Measurements from ENCODE around the gene CSF2. TPM values are rescaled to one million over a fixed set of nuclear protein-coding genes. Genes with fewer than 3 reads are reported as not detected.

The CSF2 gene
- total RNA-seq, 4 donors from 2014 or later, result not detected

GRCh38 chr5:132082329-132083023, 8.9 kb downstream of the CSF2 start:
- Histone ChIP-seq H3K27me3 (no peaks in the 10 kb centered on the region), H3K4me3 (no peak overlapping the region), H3K36me3 (no peaks in the 10 kb centered on the region), H3K4me1 (peaks cover 13 to 18% (median 16%) of the 10 kb centered on the region in 4 donors), H3K27ac (replicated peaks in 1 of 4) (no peak overlapping the region), H3K9me3 (no peaks in the 10 kb centered on the region)
- DNase-seq (ENCODE audit: extremely low spot score), result no peak
- TF ChIP-seq, protein P1, sequence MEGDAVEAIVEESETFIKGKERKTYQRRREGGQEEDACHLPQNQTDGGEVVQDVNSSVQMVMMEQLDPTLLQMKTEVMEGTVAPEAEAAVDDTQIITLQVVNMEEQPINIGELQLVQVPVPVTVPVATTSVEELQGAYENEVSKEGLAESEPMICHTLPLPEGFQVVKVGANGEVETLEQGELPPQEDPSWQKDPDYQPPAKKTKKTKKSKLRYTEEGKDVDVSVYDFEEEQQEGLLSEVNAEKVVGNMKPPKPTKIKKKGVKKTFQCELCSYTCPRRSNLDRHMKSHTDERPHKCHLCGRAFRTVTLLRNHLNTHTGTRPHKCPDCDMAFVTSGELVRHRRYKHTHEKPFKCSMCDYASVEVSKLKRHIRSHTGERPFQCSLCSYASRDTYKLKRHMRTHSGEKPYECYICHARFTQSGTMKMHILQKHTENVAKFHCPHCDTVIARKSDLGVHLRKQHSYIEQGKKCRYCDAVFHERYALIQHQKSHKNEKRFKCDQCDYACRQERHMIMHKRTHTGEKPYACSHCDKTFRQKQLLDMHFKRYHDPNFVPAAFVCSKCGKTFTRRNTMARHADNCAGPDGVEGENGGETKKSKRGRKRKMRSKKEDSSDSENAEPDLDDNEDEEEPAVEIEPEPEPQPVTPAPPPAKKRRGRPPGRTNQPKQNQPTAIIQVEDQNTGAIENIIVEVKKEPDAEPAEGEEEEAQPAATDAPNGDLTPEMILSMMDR (IDR thresholded peaks at IDR 0.05), result no peak
- no peak for TF ChIP-seq EP300 (IDR thresholded peaks at IDR 0.05)
- TF ChIP-seq POLR2A (IDR thresholded peaks at IDR 0.05; ENCODE audit: low read depth), result no peak
- no peak for TF ChIP-seq POLR2AphosphoS5 (IDR thresholded peaks at IDR 0.05)
- intact Hi-C loops (cut with DNase I), result no loop called here
- WGBS, result 88% methylated on average over 6 of the region's 8 CpGs

GRCh38 chr5:132083071-132083678, 9.6 kb downstream of the CSF2 start:
- H3K9me3 ChIP-seq, result no peaks in the 10 kb centered on the region
- no peak overlapping the region for H3K4me3 ChIP-seq
- H3K36me3 ChIP-seq, result no peaks in the 10 kb centered on the region
- TF ChIP-seq EP300 (IDR thresholded peaks at IDR 0.05) (no peak), POLR2A (IDR thresholded peaks at IDR 0.05; ENCODE audit: low read depth) (no peak), POLR2AphosphoS5 (IDR thresholded peaks at IDR 0.05) (no peak)
- TF ChIP-seq, protein P1 (IDR thresholded peaks at IDR 0.05), result no peak
- H3K27me3 ChIP-seq, result no peaks in the 10 kb centered on the region
- DNase-seq (ENCODE audit: extremely low spot score), result no peak
- no peak overlapping the region for H3K27ac ChIP-seq (replicated peaks in 1 of 4)
- intact Hi-C loops (cut with DNase I), result no loop called here
- peaks cover 13 to 18% (median 16%) of the 10 kb centered on the region in 4 donors for H3K4me1 ChIP-seq
- whole genome bisulfite sequencing, result 88% methylated on average over 3 of the region's 4 CpGs

DNA sequence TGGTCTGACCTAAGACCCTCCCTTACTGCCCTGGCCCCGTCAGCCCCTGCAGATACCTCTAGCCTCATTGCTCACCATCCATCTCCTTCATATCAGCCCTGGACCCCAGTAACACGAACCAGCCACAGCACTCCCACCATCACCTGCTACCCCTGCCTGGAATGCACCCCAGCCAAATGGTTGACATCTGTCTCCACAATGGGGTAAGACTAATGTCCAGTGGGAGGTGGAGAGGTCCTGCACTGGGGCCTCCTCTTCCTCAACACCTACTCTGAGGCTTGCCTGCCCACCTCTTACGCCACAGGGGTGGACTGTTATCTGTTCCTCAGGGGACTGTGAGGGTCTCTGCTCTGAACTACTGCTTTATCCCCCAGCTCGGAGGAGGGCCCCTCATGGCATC, 12.1 kb downstream of the CSF2 start:
- 87% methylated on average over 4 of the region's 4 CpGs for WGBS

GRCh38 chr5:132086277-132086794, 12.7 kb downstream of the CSF2 start:
- Histone ChIP-seq H3K9me3 (no peaks in the 10 kb centered on the region), H3K27ac (replicated peaks in 1 of 4) (no peak overlapping the region), H3K4me3 (no peak overlapping the region), H3K27me3 (no peaks in the 10 kb centered on the region), H3K36me3 (no peaks in the 10 kb centered on the region), H3K4me1 (peaks cover 13 to 18% (median 16%) of the 10 kb centered on the region in 4 donors)
- 30% methylated on average over 2 of the region's 2 CpGs for WGBS
- TF ChIP-seq POLR2A (IDR thresholded peaks at IDR 0.05; ENCODE audit: low read depth) (no peak), POLR2AphosphoS5 (IDR thresholded peaks at IDR 0.05) (peak in 1 of 2 donors; percentile 47)
- DNase-seq (ENCODE audit: extremely low spot score), result no peak
- intact Hi-C loops (cut with DNase I), result no loop called here

More for the DNA sequence above, 12.1 kb downstream of the CSF2 start:
- Histone ChIP-seq H3K27ac (replicated peaks in 1 of 4) (no peak overlapping the region), H3K9me3 (no peaks in the 10 kb centered on the region), H3K27me3 (no peaks in the 10 kb centered on the region), H3K4me1 (peaks cover 13 to 18% (median 16%) of the 10 kb centered on the region in 4 donors), H3K36me3 (no peaks in the 10 kb centered on the region), H3K4me3 (no peak overlapping the region)
- no peak for DNase-seq (ENCODE audit: extremely low spot score)
- TF ChIP-seq POLR2AphosphoS5 (IDR thresholded peaks at IDR 0.05) (no peak), POLR2A (IDR thresholded peaks at IDR 0.05; ENCODE audit: low read depth) (no peak), EP300 (IDR thresholded peaks at IDR 0.05) (no peak)
- TF ChIP-seq, protein P1 (IDR thresholded peaks at IDR 0.05), result no peak
- intact Hi-C loops (cut with DNase I), result no loop called here

DNA sequence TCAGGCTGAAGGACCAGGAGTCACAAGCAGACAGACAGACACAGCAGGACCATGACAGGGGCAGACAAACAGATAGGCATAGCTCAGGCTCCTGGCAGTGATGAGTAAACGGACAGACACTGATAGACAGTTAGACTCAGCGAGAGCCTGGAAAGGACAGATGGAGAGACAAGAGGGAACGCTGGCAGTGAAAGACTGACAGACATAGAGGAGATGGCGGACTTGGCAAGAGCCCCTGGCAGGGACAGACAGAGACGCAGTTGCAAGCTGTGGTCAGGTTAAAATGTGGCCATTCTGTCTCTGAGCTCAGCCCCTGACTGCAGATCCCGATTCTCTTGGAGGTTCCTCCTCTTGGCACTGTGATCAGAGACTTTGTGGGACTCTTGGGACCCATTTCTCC, 13.6 kb downstream of the CSF2 start:
- TF ChIP-seq EP300 (IDR thresholded peaks at IDR 0.05), result no peak
- TF ChIP-seq, protein P1 (IDR thresholded peaks at IDR 0.05), result no peak
- TF ChIP-seq POLR2AphosphoS5 (IDR thresholded peaks at IDR 0.05), result no peak
- TF ChIP-seq POLR2A (IDR thresholded peaks at IDR 0.05; ENCODE audit: low read depth), result no peak
- DNase-seq (ENCODE audit: extremely low spot score), result no peak
- Histone ChIP-seq H3K27me3 (no peaks in the 10 kb centered on the region), H3K36me3 (no peaks in the 10 kb centered on the region), H3K4me3 (no peak overlapping the region), H3K27ac (replicated peaks in 1 of 4) (no peak overlapping the region), H3K9me3 (no peaks in the 10 kb centered on the region), H3K4me1 (peaks cover 13 to 18% (median 16%) of the 10 kb centered on the region in 4 donors)
- intact Hi-C loops (cut with DNase I), result no loop called here
- 87% methylated on average over 6 of the region's 6 CpGs for WGBS

Data from esophagus muscularis mucosa (tissue), 4 donors.